Peyer's patch (tissue), 4 donors: Measurements from ENCODE around the gene ARFGEF2.

ENCODE experiments used
- CTCF ChIP-seq, 6 experiments: fragments of 450-650 bp in 4 of 6; fragments of 200-600 bp in 2 of 6; sonication (generic) in 1 of 6; IDR thresholded peaks; one replicate each; pipeline ENCODE4 v1.5.1; 2017 to 2019; ENCODE audit warnings: antibody characterized with exemption in 6 of 6, mild to moderate bottlenecking in 3 of 6, moderate library complexity in 1 of 6
- POLR2A ChIP-seq, 2 donors: fragments of 450-650 bp; IDR thresholded peaks; one replicate each; pipeline ENCODE4 v1.5.1; 2017; ENCODE audit warnings: antibody characterized with exemption in 2 of 2, mild to moderate bottlenecking in 2 of 2, moderate library complexity in 2 of 2

GRCh38 chr20:48933017-48933766, 11.7 kb downstream of the ARFGEF2 start:
- TF ChIP-seq CTCF (IDR thresholded peaks at IDR 0.05): peak in 3 of 6 experiments; percentile 30 to 47 (median 47)
- no peak for TF ChIP-seq POLR2A (IDR thresholded peaks at IDR 0.05)
